Liver (tissue), 9 donors: ENCODE results near the gene SIRT2. TPM values are rescaled to one million over a fixed set of nuclear protein-coding genes. Genes with fewer than 3 reads are reported as not detected.
A peak's percentile ranks its signal among the peaks of the same experiment; 100 is the strongest.

Experiments used
- DNase-seq: peaks from one replicate; pipeline ENCODE4 v3.0.0-alpha.2; 2017; ENCODE audit warnings: low spot score
- H3K27ac ChIP-seq, 2 donors: one replicate each; pipeline ENCODE4 v1.7.0; 2013; ENCODE audit warnings: inconsistent platforms in 2 of 2, low read length in 2 of 2, control low read depth in 1 of 2, low read depth in 1 of 2, mild to moderate bottlenecking in 1 of 2
- H3K27me3 ChIP-seq, 4 donors: one replicate each; pipeline versions ENCODE4 v1.6.1 to v1.7.0; 2013; ENCODE audit warnings: low read length in 3 of 4, inconsistent platforms in 1 of 4, mild to moderate bottlenecking in 1 of 4, moderate library complexity in 1 of 4; ENCODE audit not compliant: control insufficient read depth in 4 of 4, insufficient read depth in 4 of 4
- H3K36me3 ChIP-seq, 4 donors: one replicate each; pipeline versions ENCODE4 v1.6.1 to v1.7.0; 2013; ENCODE audit warnings: low read length in 3 of 4, mild to moderate bottlenecking in 3 of 4, low read depth in 1 of 4, moderate library complexity in 1 of 4; ENCODE audit not compliant: control insufficient read depth in 4 of 4, insufficient read depth in 3 of 4
- H3K4me1 ChIP-seq, 4 donors: one replicate each; pipeline versions ENCODE4 v1.6.1 to v1.7.0; 2013; ENCODE audit warnings: low read length in 3 of 4, mild to moderate bottlenecking in 3 of 4, moderate library complexity in 1 of 4; ENCODE audit not compliant: control insufficient read depth in 4 of 4, insufficient read depth in 4 of 4
- H3K4me3 ChIP-seq, 3 donors: one replicate each; pipeline versions ENCODE4 v1.6.1 to v1.7.0; 2013; ENCODE audit warnings: low read length in 3 of 3, control low read depth in 1 of 3, low read depth in 1 of 3, mild to moderate bottlenecking in 1 of 3
- H3K9ac ChIP-seq, 2 donors: one replicate each; pipeline ENCODE4 v1.7.0; 2013; ENCODE audit warnings: low read length in 2 of 2, mild to moderate bottlenecking in 2 of 2, moderate library complexity in 2 of 2, control low read depth in 1 of 2, low read depth in 1 of 2
- H3K9me3 ChIP-seq, 4 donors: one replicate each; pipeline versions ENCODE4 v1.6.1 to v1.7.0; 2013; ENCODE audit warnings: low read length in 3 of 4; ENCODE audit not compliant: control insufficient read depth in 4 of 4
- EGR1 ChIP-seq, 2 donors: IDR thresholded peaks; 2 replicates each; pipeline ENCODE4 v1.6.1; 2016 to 2018; ENCODE audit warnings: antibody characterized with exemption in 2 of 2, low read depth in 2 of 2
- FOXA1 ChIP-seq: IDR thresholded peaks from 2 replicates; pipeline ENCODE4 v1.6.1; 2016; ENCODE audit warnings: antibody characterized with exemption
- FOXA2 ChIP-seq: IDR thresholded peaks from 2 replicates; pipeline ENCODE4 v1.6.1; 2016; ENCODE audit warnings: antibody characterized with exemption
- HNF4A ChIP-seq, 2 donors: conservative IDR thresholded peaks; 2 replicates each; pipeline ENCODE4 v1.6.1; 2016; ENCODE audit warnings: antibody characterized with exemption in 2 of 2, mild to moderate bottlenecking in 2 of 2
- HNF4G ChIP-seq: IDR thresholded peaks from 2 replicates; pipeline ENCODE4 v1.6.1; 2016; ENCODE audit warnings: antibody characterized with exemption
- JUND ChIP-seq, 2 donors: IDR thresholded peaks; 2 replicates each; pipeline ENCODE4 v1.6.1; 2016; ENCODE audit warnings: antibody characterized with exemption in 2 of 2
- NR2F2 ChIP-seq: IDR thresholded peaks from 2 replicates; pipeline ENCODE4 v1.6.1; 2016; ENCODE audit warnings: antibody characterized with exemption
- RXRA ChIP-seq, 2 donors: IDR thresholded peaks; 2 replicates each; pipeline ENCODE4 v1.6.1; 2017 to 2018; ENCODE audit warnings: antibody characterized with exemption in 2 of 2, mild to moderate bottlenecking in 1 of 2
- SP1 ChIP-seq: IDR thresholded peaks from 2 replicates; pipeline ENCODE4 v1.6.1; 2018; ENCODE audit warnings: antibody characterized with exemption, mild to moderate bottlenecking
- TAF1 ChIP-seq: conservative IDR thresholded peaks from 2 replicates; pipeline ENCODE4 v1.6.1; 2016; ENCODE audit warnings: antibody characterized with exemption, mild to moderate bottlenecking
- YY1 ChIP-seq: IDR thresholded peaks from 2 replicates; pipeline ENCODE4 v1.6.1; 2016; ENCODE audit warnings: antibody characterized with exemption, mild to moderate bottlenecking
- WGBS: extraction: QIAGEN DNeasy Blood & Tissue Kit; methylation state at CpG from one replicate; pipeline ENCODE4 v1.1.7; 2013; 5-methylcytosine and 5-hydroxymethylcytosine counted together
- polyA plus RNA-seq, 2 donors: library from polyadenylated mRNA; stranded (reverse) in 1 of 2; unstranded in 1 of 2; fragments of 200-250 nt in 1 of 2; fragments of >200 nt in 1 of 2; fragmentation: Nextera tagmentation in 1 of 2; extraction: Ambion mirVana in 1 of 2; gene quantifications; one replicate each; pipeline versions ENCODE4 v1.2.1 to v1.2.3, GENCODE V29; 2013 to 2015
- total RNA-seq, 2 donors: library from RNA; depleted of rRNA; stranded (reverse); fragments of >200 nt; gene quantifications; one replicate each; pipeline ENCODE4 v1.2.3, GENCODE V29; 2014
- TF ChIP-seq, protein P1 (sequence below): IDR thresholded peaks from 2 replicates; pipeline ENCODE4 v1.6.1; 2016; ENCODE audit warnings: antibody characterized with exemption, mild to moderate bottlenecking
- TF ChIP-seq, protein P2 (sequence below): IDR thresholded peaks from 2 replicates; pipeline ENCODE4 v1.6.1; 2016; ENCODE audit warnings: antibody characterized with exemption
- TF ChIP-seq, protein P3 (sequence below): fragments of 150-350 bp; IDR thresholded peaks from 2 replicates; pipeline ENCODE4 v1.5.1; 2017; ENCODE audit warnings: improper control_type of control experiment, low read depth, low read length; ENCODE audit not compliant: missing input control
- TF ChIP-seq, protein P4 (sequence below): IDR thresholded peaks from 2 replicates; pipeline ENCODE4 v1.6.1; 2016; ENCODE audit warnings: antibody characterized with exemption
- TF ChIP-seq, protein P5 (sequence below): IDR thresholded peaks from 2 replicates; pipeline ENCODE4 v1.6.1; 2016; ENCODE audit warnings: antibody characterized with exemption
- donor health status: healthy.
- donor health status: healthy.
- donor health status: healthy.
- donor health status: healthy.
- donor health status: healthy.

The SIRT2 gene
- total and polyA plus RNA-seq, 4 donors, result 21.8 to 42.2 (median 26.9) TPM

DNA sequence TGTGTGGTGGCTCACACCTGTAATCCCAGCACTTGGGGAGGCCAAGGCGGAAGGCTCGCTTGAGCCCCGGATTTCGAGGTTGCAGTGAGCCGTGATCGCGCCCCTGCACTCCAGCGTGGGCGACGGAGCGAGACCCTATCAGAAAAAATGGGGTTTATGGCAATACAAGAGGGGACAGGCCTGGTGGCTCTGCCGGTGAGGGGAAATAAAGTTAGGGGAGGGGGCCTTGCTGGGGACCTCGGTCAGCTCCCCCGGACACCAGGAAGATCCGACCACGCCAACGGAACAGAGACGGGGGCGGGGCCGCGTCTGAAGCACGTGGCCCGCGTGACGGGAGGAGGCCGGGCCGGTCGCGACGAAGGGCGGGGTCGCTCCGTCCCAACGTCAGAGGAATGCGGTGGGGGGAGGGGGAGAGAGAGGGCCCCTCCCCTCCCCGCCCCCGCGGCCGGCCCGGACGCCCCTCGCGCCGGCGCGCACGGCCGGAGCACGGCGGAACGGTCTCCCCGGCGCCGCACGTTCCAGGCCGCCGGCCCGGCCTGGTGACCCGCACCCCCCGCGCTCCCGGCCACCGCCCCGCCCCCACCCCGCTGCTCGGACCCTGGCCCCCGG, 47.7 kb downstream of the SIRT2 start:
- Histone ChIP-seq H3K9me3 (no peaks in the 10 kb centered on the region), H3K4me3 (peak overlapping the region; percentile 74 to 93 (median 90)), H3K36me3 (peaks cover 0 to 9% (median 5%) of the 10 kb centered on the region in 4 donors), H3K27ac (peak overlapping the region; percentile 95 to 100), H3K4me1 (peaks cover 5 to 34% (median 25%) of the 10 kb centered on the region in 4 donors), H3K9ac (peak overlapping the region; percentile 84 to 100), H3K27me3 (no peaks in the 10 kb centered on the region)
- under 1% methylated on average over 67 of the region's 67 CpGs for WGBS
- TF ChIP-seq SP1, result peak; percentile 39
- TF ChIP-seq JUND (IDR thresholded peaks at IDR 0.05), result no peak
- TF ChIP-seq YY1, result peak; percentile 15
- peak; percentile 70 to 90 for TF ChIP-seq EGR1 (IDR thresholded peaks at IDR 0.05; ENCODE audit: low read depth in 2 of 2)
- TF ChIP-seq, protein P1, sequence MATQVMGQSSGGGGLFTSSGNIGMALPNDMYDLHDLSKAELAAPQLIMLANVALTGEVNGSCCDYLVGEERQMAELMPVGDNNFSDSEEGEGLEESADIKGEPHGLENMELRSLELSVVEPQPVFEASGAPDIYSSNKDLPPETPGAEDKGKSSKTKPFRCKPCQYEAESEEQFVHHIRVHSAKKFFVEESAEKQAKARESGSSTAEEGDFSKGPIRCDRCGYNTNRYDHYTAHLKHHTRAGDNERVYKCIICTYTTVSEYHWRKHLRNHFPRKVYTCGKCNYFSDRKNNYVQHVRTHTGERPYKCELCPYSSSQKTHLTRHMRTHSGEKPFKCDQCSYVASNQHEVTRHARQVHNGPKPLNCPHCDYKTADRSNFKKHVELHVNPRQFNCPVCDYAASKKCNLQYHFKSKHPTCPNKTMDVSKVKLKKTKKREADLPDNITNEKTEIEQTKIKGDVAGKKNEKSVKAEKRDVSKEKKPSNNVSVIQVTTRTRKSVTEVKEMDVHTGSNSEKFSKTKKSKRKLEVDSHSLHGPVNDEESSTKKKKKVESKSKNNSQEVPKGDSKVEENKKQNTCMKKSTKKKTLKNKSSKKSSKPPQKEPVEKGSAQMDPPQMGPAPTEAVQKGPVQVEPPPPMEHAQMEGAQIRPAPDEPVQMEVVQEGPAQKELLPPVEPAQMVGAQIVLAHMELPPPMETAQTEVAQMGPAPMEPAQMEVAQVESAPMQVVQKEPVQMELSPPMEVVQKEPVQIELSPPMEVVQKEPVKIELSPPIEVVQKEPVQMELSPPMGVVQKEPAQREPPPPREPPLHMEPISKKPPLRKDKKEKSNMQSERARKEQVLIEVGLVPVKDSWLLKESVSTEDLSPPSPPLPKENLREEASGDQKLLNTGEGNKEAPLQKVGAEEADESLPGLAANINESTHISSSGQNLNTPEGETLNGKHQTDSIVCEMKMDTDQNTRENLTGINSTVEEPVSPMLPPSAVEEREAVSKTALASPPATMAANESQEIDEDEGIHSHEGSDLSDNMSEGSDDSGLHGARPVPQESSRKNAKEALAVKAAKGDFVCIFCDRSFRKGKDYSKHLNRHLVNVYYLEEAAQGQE, result peak; percentile 36
- TF ChIP-seq, protein P2, sequence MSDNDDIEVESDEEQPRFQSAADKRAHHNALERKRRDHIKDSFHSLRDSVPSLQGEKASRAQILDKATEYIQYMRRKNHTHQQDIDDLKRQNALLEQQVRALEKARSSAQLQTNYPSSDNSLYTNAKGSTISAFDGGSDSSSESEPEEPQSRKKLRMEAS, result peak; percentile 50
- TF ChIP-seq, protein P3, sequence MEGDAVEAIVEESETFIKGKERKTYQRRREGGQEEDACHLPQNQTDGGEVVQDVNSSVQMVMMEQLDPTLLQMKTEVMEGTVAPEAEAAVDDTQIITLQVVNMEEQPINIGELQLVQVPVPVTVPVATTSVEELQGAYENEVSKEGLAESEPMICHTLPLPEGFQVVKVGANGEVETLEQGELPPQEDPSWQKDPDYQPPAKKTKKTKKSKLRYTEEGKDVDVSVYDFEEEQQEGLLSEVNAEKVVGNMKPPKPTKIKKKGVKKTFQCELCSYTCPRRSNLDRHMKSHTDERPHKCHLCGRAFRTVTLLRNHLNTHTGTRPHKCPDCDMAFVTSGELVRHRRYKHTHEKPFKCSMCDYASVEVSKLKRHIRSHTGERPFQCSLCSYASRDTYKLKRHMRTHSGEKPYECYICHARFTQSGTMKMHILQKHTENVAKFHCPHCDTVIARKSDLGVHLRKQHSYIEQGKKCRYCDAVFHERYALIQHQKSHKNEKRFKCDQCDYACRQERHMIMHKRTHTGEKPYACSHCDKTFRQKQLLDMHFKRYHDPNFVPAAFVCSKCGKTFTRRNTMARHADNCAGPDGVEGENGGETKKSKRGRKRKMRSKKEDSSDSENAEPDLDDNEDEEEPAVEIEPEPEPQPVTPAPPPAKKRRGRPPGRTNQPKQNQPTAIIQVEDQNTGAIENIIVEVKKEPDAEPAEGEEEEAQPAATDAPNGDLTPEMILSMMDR, result no peak
- peak; percentile 90 for DNase-seq

DNA sequence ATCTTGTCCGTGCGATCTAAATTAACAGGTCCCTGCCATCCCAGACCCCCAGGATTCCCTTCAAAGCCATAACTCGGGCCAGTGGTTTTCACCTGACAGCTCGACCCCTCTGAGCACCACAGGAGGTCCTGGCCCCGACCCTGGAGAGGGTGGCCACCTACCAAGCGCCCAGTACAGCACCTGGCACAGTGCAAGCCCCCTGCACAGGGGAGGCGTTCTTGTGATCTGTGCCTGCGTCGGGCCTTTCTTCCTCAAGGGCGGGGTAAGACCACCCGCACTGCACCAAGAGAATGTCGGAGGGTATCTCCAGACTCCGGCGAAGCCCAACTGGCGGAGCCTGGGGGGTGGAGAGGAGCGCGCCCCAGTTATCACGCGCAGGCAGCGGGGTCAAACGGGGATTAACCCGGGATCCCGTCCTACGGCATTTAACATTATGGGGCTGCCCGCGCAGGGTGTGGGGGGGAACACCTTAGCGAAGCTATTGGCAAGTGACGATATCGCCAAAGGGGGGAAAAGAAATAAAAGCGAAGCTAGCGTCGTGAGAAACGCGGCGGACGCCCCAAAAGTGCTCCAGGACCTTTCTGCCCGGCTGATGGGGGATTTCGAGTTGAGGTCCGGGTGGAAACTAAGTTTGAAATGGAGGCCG, 48.3 kb downstream of the SIRT2 start:
- peak overlapping the region; percentile 84 to 100 for H3K9ac ChIP-seq
- peaks cover 5 to 36% (median 28%) of the 10 kb centered on the region in 4 donors for H3K4me1 ChIP-seq
- DNase-seq, result peak; percentile 61
- H3K9me3 ChIP-seq, result no peaks in the 10 kb centered on the region
- no peaks in the 10 kb centered on the region for H3K27me3 ChIP-seq
- peak overlapping the region; percentile 95 to 100 for H3K27ac ChIP-seq
- H3K4me3 ChIP-seq, result peak overlapping the region; percentile 74 to 93 (median 90)
- WGBS, result under 1% methylated on average over 40 of the region's 40 CpGs
- peaks cover under 1 to 12% (median 9%) of the 10 kb centered on the region in 4 donors for H3K36me3 ChIP-seq
- TF ChIP-seq NR2F2 (no peak), YY1 (no peak), FOXA1 (no peak), TAF1 (no peak), FOXA2 (no peak), SP1 (no peak), RXRA (IDR thresholded peaks at IDR 0.05) (no peak), EGR1 (IDR thresholded peaks at IDR 0.05; ENCODE audit: low read depth in 2 of 2) (no peak), JUND (IDR thresholded peaks at IDR 0.05) (no peak), HNF4A (conservative IDR thresholded peaks at IDR 0.05) (no peak), HNF4G (no peak)
- TF ChIP-seq, protein P3, result no peak
- TF ChIP-seq, protein P4, sequence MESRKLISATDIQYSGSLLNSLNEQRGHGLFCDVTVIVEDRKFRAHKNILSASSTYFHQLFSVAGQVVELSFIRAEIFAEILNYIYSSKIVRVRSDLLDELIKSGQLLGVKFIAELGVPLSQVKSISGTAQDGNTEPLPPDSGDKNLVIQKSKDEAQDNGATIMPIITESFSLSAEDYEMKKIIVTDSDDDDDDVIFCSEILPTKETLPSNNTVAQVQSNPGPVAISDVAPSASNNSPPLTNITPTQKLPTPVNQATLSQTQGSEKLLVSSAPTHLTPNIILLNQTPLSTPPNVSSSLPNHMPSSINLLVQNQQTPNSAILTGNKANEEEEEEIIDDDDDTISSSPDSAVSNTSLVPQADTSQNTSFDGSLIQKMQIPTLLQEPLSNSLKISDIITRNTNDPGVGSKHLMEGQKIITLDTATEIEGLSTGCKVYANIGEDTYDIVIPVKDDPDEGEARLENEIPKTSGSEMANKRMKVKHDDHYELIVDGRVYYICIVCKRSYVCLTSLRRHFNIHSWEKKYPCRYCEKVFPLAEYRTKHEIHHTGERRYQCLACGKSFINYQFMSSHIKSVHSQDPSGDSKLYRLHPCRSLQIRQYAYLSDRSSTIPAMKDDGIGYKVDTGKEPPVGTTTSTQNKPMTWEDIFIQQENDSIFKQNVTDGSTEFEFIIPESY, result no peak
- TF ChIP-seq, protein P5, sequence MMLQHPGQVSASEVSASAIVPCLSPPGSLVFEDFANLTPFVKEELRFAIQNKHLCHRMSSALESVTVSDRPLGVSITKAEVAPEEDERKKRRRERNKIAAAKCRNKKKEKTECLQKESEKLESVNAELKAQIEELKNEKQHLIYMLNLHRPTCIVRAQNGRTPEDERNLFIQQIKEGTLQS, result no peak
- TF ChIP-seq, protein P2, result no peak
